Measurements from ENCODE around the gene ZNF664.

DNA sequence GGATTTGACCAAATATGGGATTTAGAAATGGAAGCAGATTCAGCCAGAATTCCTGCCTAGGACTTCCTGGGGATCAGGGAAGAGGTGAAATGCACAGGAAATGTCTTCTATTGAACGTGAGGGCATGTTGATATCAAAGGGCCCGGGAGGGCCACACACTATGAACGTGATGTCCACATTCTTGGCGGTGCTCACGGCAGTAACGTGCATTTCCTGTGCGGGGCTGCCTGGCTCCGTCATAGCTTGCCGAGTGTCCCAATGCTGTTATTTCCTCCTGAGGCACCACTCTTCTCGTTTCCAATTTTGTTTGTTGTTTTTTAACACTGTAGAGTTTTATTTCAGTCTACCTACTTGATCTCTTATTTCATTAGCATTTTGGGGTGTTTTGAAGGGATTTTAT is 67.3 kb downstream of the ZNF664 start:
- no peak for TF ChIP-seq POLR2A (IDR thresholded peaks at IDR 0.05; ENCODE audit: low read depth, low read length)
- TF ChIP-seq TAF1 (IDR thresholded peaks at IDR 0.05; ENCODE audit: borderline replicate concordance, low read depth, low read length) = no peak
- no peak for TF ChIP-seq POLR2AphosphoS5 (IDR thresholded peaks at IDR 0.05; ENCODE audit: low read depth, low read length)

Measured in GM12892 (cell line).